HG03558 (cell line): ENCODE data around the gene PYDC1.
"Not testable (repeated sequence)": the region's sequence is repeated elsewhere in the genome, so short reads cannot be mapped to it uniquely, and the experiment has no call there.

Experiments used
- ATAC-seq: cut with Tn5 transposase; IDR thresholded peaks from one replicate; pipeline ENCODE4 v1.9.1; 2021; ENCODE audit warnings: moderate number of reproducible peaks; ENCODE audit not compliant: unreplicated experiment; ENCODE audit errors: extremely low read depth

The PYDC1 gene

DNA sequence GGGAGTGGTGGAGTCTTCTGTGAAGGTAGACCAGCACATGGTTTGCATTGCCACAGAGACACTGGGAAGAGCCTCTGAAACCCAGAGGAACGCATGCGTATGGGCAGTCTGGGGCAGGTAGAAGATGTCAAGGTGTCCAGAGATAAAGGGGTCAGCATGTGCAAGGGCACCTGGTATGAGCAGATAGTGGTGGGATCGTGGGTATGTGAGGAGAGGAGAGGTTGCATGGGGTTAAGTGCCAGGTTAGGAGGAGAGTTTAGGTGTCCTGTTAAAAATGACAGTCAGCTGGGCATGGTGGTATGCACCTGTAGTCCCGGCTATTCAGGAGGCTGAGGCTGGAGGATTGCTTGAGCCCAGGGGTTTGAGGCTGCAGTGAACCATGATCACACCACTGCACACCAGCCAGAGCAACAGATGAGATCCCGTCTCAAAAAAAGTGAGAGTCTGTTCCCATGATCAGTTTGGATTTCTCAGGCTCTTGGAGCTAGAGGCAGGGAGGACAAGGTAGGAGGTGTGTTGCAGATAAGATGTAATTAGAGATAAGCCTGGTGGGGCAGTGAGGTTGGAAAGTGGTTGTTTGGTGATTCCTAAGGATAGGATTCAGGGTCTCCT lies 17.4 kb downstream of the PYDC1 start:
- no peak for ATAC-seq

DNA sequence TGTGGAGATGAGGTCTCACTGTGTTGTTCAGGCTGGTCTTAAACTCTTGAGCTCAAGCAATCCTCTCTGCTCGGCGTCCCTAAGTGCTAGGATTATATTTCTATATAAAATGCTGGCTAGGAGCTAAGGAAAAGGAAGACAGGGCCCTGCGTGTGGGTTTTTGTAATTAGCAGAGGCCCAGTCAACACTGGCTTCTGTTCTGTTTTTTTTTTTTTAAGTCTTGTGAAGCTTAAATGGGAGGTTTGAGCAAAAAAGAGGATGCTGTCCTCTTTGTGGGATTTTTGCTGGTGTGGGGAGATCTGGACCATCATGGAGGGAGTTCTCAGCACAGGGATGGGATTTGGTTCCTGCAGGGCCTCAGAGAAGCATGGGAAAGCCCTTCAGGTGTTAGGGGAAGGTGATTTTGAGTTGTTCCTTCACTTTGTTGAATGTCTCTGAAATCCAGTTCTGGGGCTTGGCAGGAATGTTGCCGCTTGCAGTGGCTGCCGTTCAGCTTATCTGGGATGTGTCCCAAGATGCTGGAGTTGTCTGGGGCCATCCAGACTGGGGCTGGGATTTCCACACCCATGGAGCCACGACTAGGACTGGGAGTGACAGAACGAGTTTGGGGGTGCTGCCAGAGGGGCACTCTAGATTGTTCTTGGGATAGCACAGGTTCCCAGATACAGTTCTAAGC lies 18.6 kb downstream of the PYDC1 start:
- ATAC-seq, result no peak

DNA sequence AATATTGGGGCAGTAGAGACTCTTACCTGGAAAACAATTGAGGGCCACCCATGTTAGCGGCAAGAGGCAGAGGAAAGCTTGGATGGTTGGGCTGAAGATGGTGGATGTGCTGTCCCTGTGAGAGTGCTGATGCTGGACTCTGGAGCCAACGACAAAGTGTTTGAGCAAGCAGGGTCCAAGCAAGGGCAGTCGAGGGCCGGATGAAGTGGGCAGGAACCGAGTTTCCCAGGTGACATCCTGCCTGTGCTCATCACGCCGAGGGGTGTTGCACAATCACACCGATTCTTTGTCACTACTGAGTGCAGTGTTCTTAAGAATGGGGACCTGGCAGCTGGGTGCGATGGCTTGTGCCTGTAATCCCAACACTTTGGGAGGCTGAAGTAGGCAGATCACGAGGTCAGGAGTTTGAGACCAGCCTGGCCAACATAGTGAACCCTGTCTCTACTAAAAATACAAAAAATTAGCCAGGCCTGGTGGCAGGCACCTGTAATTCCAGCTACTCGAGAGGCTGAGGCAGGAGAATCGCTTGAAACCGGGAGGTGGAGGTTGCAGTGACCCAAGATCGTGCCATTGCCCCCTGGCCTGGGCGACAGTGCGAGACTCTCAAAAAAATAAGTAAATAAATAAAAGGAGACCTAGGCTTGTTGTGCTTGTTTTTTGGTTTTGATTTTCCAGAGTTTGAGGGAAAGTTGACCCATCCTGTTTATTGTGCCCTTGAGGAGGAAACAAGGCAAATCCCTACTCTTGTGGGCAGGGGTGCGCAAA lies 20.4 kb downstream of the PYDC1 start:
- no peak for ATAC-seq

DNA sequence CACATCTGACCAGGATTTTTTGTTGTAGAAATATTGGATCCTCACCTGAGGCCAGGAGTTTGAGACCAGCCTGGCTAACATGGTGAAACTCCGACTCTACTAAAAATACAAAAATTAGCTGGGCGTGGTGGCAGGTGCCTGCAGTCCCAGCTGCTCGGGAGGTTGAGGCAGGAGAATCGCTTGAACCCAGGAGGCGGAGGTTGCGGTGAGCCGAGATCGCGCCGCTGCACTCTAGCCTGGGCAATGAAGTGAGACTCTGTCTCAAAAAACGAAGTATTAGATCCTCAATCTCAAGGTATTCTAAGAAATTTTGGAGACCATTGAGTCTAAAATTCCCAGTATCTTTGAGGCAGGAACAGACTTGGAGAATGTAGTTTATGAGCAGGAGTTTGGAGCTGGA lies 21.1 kb downstream of the PYDC1 start:
- ATAC-seq, result not testable (repeated sequence)

DNA sequence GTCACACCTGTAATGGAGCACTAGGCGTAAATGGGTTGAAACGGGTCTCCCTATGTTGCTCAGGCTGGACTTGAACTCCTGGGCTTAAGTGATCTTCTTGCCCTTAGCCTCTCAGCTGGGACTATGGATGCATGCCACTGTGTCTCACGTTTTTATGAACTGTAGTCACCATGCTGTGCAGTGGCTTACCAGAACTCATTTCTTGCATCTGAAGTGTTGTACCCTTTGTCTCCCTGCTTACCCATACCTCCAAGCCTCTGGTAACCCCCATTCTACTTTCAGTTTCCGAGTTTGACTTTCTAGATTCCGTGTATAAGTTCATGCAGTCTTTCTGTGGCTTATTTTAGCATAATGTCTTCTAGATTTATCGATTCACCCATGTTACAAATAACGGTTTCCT lies 22.0 kb downstream of the PYDC1 start:
- no peak for ATAC-seq

DNA sequence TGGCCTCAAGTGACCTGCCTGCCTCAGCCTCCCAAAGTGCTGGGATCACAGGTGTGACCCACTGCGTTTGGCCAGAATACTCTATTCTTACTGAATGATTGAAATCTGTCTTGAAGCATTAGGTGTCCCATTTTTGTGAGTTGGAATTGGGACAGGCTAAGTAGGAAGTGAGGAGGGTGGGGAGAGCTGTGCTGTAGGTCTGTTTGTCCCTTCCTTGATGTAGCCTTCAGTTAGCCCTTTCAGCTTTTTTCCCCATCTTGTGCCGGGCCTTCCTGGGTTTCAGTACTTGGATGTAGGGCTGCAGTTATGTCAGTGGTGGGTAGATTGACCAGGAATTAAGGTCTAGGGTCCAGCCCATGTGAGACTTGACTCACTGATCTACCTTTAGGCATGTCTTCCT lies 23.1 kb downstream of the PYDC1 start:
- ATAC-seq, result no peak

DNA sequence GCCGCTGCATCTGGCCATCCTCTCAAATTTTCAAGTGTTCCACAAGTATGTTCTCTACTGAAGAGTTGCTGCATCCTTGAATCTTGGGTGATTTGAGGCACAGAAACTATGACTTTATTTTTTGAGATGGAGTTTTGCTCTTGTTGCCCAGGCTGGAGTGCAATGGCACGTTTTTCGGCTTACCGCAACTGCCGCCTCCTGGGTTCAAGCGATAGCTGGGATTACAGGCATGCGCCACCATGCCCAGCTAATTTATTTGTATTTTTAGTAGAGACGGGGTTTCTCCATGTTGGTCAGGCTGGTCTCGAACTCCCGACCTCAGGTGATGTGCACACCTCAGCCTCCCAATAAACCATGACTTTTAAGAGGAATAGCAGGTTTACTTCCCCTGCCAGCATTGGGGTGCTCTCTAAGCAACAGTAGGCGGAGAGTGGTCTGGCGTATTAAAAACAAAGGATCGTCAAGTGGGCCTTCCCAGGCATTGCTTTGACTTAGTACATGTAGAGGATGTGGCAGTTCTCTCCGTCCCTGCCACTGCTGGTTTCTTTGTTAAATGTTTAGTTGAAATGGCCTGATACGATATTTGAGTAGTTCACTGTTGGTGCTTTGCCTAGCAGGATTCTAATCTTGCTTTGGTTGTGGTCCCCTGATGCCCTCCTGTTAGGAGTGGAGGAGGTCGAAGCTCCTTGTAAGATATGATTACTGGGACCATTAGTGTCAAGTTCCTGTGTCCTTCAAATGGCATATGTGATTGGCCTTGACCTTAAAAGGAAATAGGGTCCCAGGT lies 23.9 kb downstream of the PYDC1 start:
- ATAC-seq, result no peak

DNA sequence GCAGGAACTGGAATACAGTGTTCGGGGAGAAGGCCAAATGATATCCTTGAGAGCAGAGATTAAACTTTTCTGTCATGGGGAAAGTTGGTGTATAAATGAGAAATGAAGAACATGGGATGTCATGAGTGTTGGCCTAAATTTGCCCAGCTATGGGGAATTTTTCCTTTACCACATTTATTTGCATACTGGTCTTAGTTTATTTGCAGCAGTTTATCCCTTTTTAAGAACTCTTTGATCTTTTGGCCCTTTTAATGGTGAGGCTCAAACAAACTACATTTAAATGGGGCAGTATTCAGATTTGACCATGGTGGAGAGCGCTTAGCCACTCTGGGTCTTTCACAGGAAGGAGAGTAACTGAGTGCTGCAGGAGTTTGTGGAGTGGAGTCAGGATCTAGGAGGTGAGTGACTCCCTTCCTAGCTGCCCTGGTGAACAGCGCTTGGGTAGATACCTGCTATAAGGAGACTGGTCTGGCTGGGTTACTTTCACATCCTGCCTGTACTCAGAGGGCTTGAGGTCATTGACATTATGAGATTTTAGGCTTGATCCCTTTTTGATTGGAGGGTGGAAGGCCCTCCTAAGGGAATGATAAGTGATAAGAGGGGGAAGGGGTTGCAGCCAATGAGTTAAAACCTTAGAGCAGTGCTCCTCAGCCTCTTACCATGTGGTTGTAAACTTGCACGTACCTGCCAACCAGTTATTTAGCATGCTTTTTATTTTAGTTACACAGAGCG lies 25.1 kb downstream of the PYDC1 start:
- ATAC-seq, result no peak

DNA sequence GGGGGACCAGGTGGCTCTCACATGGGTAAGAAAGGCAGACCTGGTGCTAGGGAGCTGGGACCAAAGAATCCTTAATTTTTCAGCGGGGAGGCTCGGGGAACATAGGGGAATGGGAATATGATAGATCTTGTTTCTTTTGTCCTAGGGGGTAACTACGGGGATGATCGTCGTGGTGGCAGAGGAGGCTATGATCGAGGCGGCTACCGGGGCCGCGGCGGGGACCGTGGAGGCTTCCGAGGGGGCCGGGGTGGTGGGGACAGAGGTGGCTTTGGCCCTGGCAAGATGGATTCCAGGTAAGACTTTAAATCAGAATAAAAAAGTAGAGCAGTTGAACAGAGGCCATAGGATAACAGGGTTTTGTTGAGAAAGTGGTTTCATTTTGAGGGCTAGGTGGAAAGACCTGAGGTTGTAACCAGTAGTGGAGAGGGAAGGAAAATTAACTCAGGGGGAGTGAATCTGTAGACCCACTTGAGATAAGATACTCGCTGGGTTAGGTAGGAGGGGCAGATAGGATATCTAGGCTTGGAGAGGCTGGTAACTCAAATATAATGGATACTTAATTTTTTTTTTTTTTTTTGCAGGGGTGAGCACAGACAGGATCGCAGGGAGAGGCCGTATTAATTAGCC lies 26.0 kb downstream of the PYDC1 start:
- no peak for ATAC-seq

DNA sequence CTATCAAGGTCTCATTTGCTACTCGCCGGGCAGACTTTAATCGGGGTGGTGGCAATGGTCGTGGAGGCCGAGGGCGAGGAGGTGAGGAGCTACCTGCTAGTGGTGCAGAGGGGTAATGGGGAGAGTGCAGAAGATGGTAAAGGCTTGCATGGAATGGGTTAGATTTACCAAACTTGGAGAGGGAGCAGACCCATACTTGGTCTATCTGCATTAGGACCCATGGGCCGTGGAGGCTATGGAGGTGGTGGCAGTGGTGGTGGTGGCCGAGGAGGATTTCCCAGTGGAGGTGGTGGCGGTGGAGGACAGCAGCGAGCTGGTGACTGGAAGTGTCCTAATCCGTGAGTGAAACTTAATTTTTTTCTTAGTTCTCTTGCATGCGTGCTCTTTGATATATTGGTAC lies 26.9 kb downstream of the PYDC1 start:
- no peak for ATAC-seq

DNA sequence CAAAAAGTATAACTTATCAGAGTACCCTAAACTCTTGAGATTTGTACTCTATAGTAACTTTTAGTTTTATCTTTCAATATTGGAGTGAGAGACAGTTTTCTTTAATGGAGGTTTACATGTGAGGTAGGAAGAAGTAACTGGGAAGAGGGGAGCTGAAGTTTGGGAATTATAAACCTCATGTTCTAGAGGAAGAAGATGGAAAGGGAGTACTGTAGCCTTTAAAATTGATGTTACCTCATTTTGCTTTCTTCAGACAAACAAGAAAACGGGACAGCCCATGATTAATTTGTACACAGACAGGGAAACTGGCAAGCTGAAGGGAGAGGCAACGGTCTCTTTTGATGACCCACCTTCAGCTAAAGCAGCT lies 27.5 kb downstream of the PYDC1 start:
- ATAC-seq, result no peak

DNA sequence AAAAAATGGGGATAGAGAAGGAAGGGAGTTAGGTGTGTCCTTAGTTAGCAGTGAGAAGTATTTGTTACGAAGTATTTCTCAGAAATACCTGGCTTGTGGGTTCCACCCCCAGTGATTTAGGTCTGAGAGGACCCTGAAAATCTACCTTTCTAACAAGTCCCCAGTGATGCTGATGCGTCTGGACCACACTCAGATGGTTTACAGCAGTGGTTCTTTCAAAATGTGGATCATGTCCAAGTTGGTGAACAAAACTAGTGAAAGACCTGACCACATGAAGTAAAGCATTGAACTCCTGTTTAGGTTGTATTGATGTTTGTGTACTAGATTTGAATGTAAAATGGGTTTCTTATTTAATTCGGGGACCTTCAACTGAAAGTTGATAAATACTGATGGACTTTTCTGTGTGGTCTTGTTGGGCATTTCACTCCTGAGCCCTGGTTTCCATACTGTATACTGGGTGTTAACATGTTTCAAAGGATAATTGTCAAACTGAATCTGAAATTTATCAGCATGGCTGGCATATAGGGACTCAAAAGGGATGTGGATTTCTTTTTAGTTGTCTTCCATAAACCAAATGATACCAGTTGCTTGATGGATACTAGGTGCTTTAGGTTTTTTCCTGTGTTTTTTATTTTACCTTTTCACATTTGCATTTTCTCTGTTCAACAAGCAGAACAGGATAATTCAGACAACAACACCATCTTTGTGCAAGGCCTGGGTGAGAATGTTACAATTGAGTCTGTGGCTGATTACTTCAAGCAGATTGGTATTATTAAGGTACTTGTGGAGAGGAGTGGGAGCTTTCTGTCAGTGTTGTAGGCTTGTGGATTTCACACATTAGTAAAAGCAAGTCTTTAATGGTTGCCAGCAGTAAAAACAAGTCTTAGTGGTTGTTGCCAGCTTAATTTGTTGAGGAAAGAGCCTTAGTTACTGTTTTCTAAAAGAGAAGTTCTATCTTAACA lies 28.2 kb downstream of the PYDC1 start:
- ATAC-seq, result no peak

DNA sequence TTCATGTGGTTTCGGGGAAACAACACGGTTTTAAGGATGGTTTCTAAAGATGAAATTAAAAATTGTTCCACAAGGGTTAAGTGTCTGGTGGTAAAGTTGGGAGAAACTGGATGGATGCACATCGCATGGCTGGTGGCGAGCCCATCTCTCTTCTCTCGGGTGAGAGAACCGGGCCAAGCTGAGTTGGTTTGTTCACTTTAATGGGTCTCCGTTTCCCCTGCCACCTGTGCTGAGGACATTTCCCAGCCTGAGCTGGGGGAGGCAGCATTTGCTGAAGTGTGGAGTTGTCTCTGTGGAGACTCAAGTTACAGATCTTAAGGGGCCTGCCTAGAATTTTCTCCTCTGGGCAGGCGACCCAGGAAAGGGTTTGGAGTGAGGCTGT lies 29.1 kb downstream of the PYDC1 start:
- no peak for ATAC-seq

DNA sequence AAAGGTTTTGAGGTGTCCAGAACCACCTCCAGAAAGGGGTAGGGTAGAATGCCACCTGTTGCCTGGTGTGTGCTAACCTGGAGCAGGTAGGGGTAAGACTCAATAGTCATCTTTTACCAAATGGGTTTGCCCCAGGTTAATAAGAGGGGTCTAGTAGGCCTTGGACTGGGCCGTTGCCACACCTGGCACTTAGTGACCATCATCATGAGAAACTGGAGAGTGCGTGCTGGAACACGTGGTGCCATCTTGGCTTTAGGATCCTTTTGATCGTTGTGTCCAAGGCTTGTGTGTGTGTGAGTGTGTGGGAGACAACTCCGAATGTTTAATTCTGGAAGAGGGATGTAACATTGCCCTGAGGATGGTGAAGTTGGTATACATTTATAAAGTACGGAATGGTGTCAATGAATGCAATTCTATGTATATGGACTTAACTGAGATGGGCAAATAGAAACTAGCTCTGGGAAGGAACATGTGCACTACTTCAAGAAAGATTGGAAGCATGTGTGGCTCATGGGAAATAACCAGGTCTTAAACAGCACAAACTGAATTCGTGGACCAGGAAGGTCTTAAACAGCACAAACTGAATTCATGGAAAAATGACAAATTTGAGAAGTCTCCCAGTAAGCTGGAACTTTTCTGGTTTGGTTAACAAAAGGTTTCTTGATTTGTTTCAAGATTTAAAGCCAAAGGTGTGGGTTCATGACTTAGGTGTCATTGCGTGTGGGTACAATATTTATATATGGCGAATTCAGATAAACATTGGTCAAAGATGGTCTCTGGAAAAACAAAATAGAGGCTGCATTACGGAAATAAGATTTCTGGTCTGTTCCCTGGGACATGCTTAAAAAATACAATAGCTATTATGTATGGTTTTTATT lies 29.8 kb downstream of the PYDC1 start:
- no peak for ATAC-seq

DNA sequence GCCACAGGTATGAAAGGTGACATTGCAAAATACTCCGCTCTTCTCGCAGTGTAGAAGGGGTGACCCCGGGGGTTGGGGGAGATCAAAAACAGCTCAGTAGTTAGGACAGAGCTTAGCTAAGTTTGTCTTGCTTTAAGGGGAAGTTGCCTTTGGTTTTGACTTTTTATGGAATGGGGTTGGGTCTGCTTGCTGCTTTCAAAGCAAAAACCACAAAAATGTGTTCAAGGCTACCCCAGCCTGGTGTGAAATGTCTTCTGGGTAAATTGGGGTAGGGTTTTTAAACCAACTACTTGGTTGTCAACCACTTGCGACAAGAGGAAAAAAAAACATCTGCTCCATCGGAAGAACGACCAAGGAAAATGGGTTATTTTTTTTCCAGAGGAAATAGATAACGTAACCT lies 30.8 kb downstream of the PYDC1 start:
- no peak for ATAC-seq

DNA sequence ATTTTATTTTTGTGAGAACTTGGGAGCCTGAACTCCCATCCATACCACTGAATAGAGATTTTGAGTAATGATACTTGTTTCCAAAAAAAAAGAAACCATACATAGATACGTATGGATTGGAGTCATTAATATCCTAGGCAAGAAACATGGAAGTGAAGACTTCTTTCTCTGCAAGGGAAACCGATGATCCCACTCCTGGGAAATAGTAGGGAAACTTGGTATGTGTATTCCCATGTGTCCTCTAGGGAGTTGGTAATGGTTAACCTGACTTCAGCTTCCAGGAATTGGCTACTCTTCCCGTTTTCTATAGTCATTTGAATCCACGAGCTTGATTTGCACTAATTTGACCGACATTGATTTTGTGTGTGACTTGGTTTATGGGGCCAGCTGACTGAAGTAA lies 31.6 kb downstream of the PYDC1 start:
- no peak for ATAC-seq

DNA sequence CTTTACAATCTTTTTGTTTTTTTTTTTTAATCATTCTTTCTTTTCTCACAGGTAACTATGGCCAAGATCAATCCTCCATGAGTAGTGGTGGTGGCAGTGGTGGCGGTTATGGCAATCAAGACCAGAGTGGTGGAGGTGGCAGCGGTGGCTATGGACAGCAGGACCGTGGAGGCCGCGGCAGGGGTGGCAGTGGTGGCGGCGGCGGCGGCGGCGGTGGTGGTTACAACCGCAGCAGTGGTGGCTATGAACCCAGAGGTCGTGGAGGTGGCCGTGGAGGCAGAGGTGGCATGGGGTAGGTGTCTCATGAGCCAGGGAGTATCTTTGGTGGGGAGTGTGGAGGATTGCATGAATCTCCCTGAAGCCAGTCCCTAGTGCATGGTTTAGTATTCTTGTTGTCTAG lies 32.0 kb downstream of the PYDC1 start:
- ATAC-seq, result no peak
